ENCODE measurements around the gene ATG4B.

Gene ATG4B

GRCh38 chr2:241603686-241604085 lies 33.8 kb upstream of the ATG4B start:
- no peak for TF ChIP-seq MAX (IDR thresholded peaks at IDR 0.05)
- TF ChIP-seq EP300 (IDR thresholded peaks at IDR 0.05; ENCODE audit: borderline replicate concordance) = no peak
- TF ChIP-seq ZBTB7A (IDR thresholded peaks at IDR 0.05; ENCODE audit: low read depth) = no peak
- no peak for TF ChIP-seq RAD21 (IDR thresholded peaks at IDR 0.05; ENCODE audit: low read depth)
- TF ChIP-seq CREB1 (IDR thresholded peaks at IDR 0.05; ENCODE audit: low read depth) = no peak
- TF ChIP-seq CEBPB (IDR thresholded peaks at IDR 0.05) = no peak
- TF ChIP-seq YY1 (IDR thresholded peaks at IDR 0.05; ENCODE audit: low read depth) = no peak
- no peak for TF ChIP-seq EGR1 (IDR thresholded peaks at IDR 0.05)
- TF ChIP-seq NFIC (IDR thresholded peaks at IDR 0.05) = no peak
- TF ChIP-seq TAF1 (IDR thresholded peaks at IDR 0.05; ENCODE audit: low read depth) = no peak
- TF ChIP-seq REST (IDR thresholded peaks at IDR 0.05; ENCODE audit: low read depth) = no peak
- TF ChIP-seq USF1 (IDR thresholded peaks at IDR 0.05) = no peak
- no peak for TF ChIP-seq FOXM1 (IDR thresholded peaks at IDR 0.05; ENCODE audit: borderline replicate concordance, low read depth)
- no peak for TF ChIP-seq TCF12 (IDR thresholded peaks at IDR 0.05; ENCODE audit: low read depth)

GRCh38 chr2:241606186-241606585 lies 31.3 kb upstream of the ATG4B start:
- TF ChIP-seq TCF12 (IDR thresholded peaks at IDR 0.05; ENCODE audit: low read depth) (no peak), ZBTB7A (IDR thresholded peaks at IDR 0.05; ENCODE audit: low read depth) (no peak), RAD21 (IDR thresholded peaks at IDR 0.05; ENCODE audit: low read depth) (no peak), CREB1 (IDR thresholded peaks at IDR 0.05; ENCODE audit: low read depth) (no peak), CEBPB (IDR thresholded peaks at IDR 0.05) (no peak), FOXM1 (IDR thresholded peaks at IDR 0.05; ENCODE audit: borderline replicate concordance, low read depth) (no peak), YY1 (IDR thresholded peaks at IDR 0.05; ENCODE audit: low read depth) (no peak), EP300 (IDR thresholded peaks at IDR 0.05; ENCODE audit: borderline replicate concordance) (no peak), USF1 (IDR thresholded peaks at IDR 0.05) (no peak), REST (IDR thresholded peaks at IDR 0.05; ENCODE audit: low read depth) (no peak), MAX (IDR thresholded peaks at IDR 0.05) (no peak), EGR1 (IDR thresholded peaks at IDR 0.05) (no peak), NFIC (IDR thresholded peaks at IDR 0.05) (no peak), TAF1 (IDR thresholded peaks at IDR 0.05; ENCODE audit: low read depth) (no peak), TEAD4 (IDR thresholded peaks at IDR 0.05) (no peak)

- no peak for TF ChIP-seq CREB1 (IDR thresholded peaks at IDR 0.05; ENCODE audit: low read depth)
- no peak for TF ChIP-seq NFIC (IDR thresholded peaks at IDR 0.05)
- TF ChIP-seq CEBPB (IDR thresholded peaks at IDR 0.05) = no peak
- no peak for TF ChIP-seq FOXM1 (IDR thresholded peaks at IDR 0.05; ENCODE audit: borderline replicate concordance, low read depth)
- no peak for TF ChIP-seq USF1 (IDR thresholded peaks at IDR 0.05)
- TF ChIP-seq YY1 (IDR thresholded peaks at IDR 0.05; ENCODE audit: low read depth) = no peak
- no peak for TF ChIP-seq EP300 (IDR thresholded peaks at IDR 0.05; ENCODE audit: borderline replicate concordance)
- no peak for TF ChIP-seq TCF12 (IDR thresholded peaks at IDR 0.05; ENCODE audit: low read depth)
- no peak for TF ChIP-seq REST (IDR thresholded peaks at IDR 0.05; ENCODE audit: low read depth)
- TF ChIP-seq TAF1 (IDR thresholded peaks at IDR 0.05; ENCODE audit: low read depth) = no peak
- no peak for TF ChIP-seq RAD21 (IDR thresholded peaks at IDR 0.05; ENCODE audit: low read depth)
- no peak for TF ChIP-seq ZBTB7A (IDR thresholded peaks at IDR 0.05; ENCODE audit: low read depth)
- no peak for TF ChIP-seq TEAD4 (IDR thresholded peaks at IDR 0.05)
- TF ChIP-seq EGR1 (IDR thresholded peaks at IDR 0.05) = no peak
Measured at GRCh38 chr2:241607162-241607885, 30.2 kb upstream of the ATG4B start.
